K562 (cell line): ENCODE results near the gene PRPF38A. TPM values are rescaled to one million over a fixed set of nuclear protein-coding genes. Genes with fewer than 3 reads are reported as not detected.

Source experiments
- CBFA2T3 ChIP-seq: fragments of 450-650 bp; IDR thresholded peaks from 2 replicates; pipeline ENCODE4 v1.6.1; 2017
- CEBPB ChIP-seq: fragments of 450-650 bp; IDR thresholded peaks from 2 replicates; pipeline ENCODE4 v1.6.1; 2016; ENCODE audit warnings: missing genetic modification characterization, missing compliant biosample characterization
- NELFE ChIP-seq: IDR thresholded peaks from 2 replicates; pipeline ENCODE4 v1.6.1; 2011; ENCODE audit warnings: mild to moderate bottlenecking; ENCODE audit not compliant: insufficient read depth, insufficient read length
- NRF1 ChIP-seq, 2 experiments: fragments of 450-650 bp; IDR thresholded peaks in 1 of 2; conservative IDR thresholded peaks in 1 of 2; 2 replicates each; pipeline ENCODE4 v1.6.1; 2014; ENCODE audit warnings: mild to moderate bottlenecking in 2 of 2
- PHB2 ChIP-seq: fragments of 450-650 bp; IDR thresholded peaks from 2 replicates; pipeline ENCODE4 v1.6.1; 2017; ENCODE audit warnings: low read depth
- PHTF2 ChIP-seq: fragments of 250-450 bp; sonication (Bioruptor Pico); IDR thresholded peaks from 2 replicates; pipeline ENCODE4 v1.5.0; 2021; ENCODE audit warnings: mild to moderate bottlenecking
- POLR2AphosphoS5 ChIP-seq: IDR thresholded peaks from 2 replicates; pipeline ENCODE4 v1.6.1; 2011; ENCODE audit warnings: mild to moderate bottlenecking, low read depth, low read length, moderate library complexity; ENCODE audit not compliant: control insufficient read depth, insufficient read depth
- PRPF4 ChIP-seq: fragments of 200-400 bp; formaldehyde crosslinking; IDR thresholded peaks from one replicate; pipeline ENCODE4 v1.6.1; 2017; ENCODE audit warnings: low read length, low read depth, mild to moderate bottlenecking; ENCODE audit not compliant: insufficient read depth, poor library complexity, severe bottlenecking
- RCOR1 ChIP-seq, 2 experiments: IDR thresholded peaks; 2 replicates each; pipeline ENCODE4 v1.6.1; 2012; ENCODE audit warnings: low read depth in 2 of 2, low read length in 2 of 2, borderline replicate concordance in 1 of 2, improper control_type of control experiment in 1 of 2
- RERE ChIP-seq: sonication (generic); formaldehyde crosslinking; IDR thresholded peaks from 2 replicates; pipeline ENCODE4 v1.8.0; 2023; ENCODE audit warnings: missing genetic modification reagents, mild to moderate bottlenecking, borderline replicate concordance
- SREBF1 ChIP-seq: fragments of 150-350 bp; IDR thresholded peaks from 2 replicates; pipeline ENCODE4 v1.6.1; 2014; ENCODE audit warnings: antibody characterized with exemption, low read depth, low read length, borderline replicate concordance
- TEAD4 ChIP-seq, 2 experiments: sonication (generic) in 1 of 2; formaldehyde crosslinking in 1 of 2; IDR thresholded peaks; 2 replicates each; pipeline versions ENCODE4 v1.6.1 to v1.8.0; 2012 to 2022; ENCODE audit warnings: borderline replicate concordance in 1 of 2, inconsistent platforms in 1 of 2, low read length in 1 of 2, mild to moderate bottlenecking in 1 of 2, missing genetic modification reagents in 1 of 2
- ZNF696 ChIP-seq: fragments of 250-450 bp; sonication (Bioruptor Pico); conservative IDR thresholded peaks from 2 replicates; pipeline ENCODE4 v1.4.0; 2020; ENCODE audit warnings: mild to moderate bottlenecking, moderate library complexity
- ZNF707 ChIP-seq: fragments of 250-450 bp; sonication (Bioruptor Pico); conservative IDR thresholded peaks from 2 replicates; pipeline ENCODE4 v1.8.0; 2022; ENCODE audit warnings: inconsistent platforms, mild to moderate bottlenecking, moderate library complexity
- ZNF76 ChIP-seq: fragments of 250-450 bp; sonication (Bioruptor Pico); IDR thresholded peaks from 2 replicates; pipeline ENCODE4 v1.4.0; 2020; ENCODE audit warnings: mild to moderate bottlenecking, moderate library complexity, borderline replicate concordance
- polyA plus RNA-seq, 8 experiments: library from polyadenylated mRNA; depleted of rRNA in 4 of 8; stranded (reverse) in 5 of 8; unstranded in 3 of 8; fragments of >200 nt; fragmentation: Nextera tagmentation in 2 of 8; fragmentation: Illumina TruSeq in 1 of 8; extraction: Ambion mirVana in 2 of 8; extraction: Trizol in 1 of 8; gene quantifications; 2 replicates each; pipeline versions ENCODE4 v1.2.1 to v1.2.3, GENCODE V29; 2011 to 2014; ENCODE audit warnings: inconsistent platforms in 1 of 8, missing spikeins in 1 of 8
- total RNA-seq, 7 experiments: library from RNA; depleted of rRNA in 6 of 7; stranded (reverse); fragments of >200 nt in 6 of 7; fragmentation: Illumina TruSeq in 2 of 7; extraction: Trizol in 2 of 7; gene quantifications; 2 replicates each; pipeline versions ENCODE4 v1.2.1 to v1.2.3, GENCODE V29; 2011 to 2021; ENCODE audit warnings: low replicate concordance in 1 of 7
- TF ChIP-seq, protein P1 (sequence below), 3 experiments: fragments of 200-800 bp in 1 of 3; sonication (Bioruptor generic) in 1 of 3; sonication (generic) in 1 of 3; formaldehyde crosslinking in 1 of 3; IDR thresholded peaks; 2 replicates each; pipeline versions ENCODE4 v1.6.1 to v1.8.0; 2016 to 2022; ENCODE audit warnings: mild to moderate bottlenecking in 2 of 3, missing compliant biosample characterization in 2 of 3, missing genetic modification characterization in 2 of 3, missing genetic modification reagents in 1 of 3
- TF ChIP-seq, protein P2 (sequence below): fragments of 450-650 bp; IDR thresholded peaks from 2 replicates; pipeline ENCODE4 v1.6.1; 2014; ENCODE audit warnings: low read depth, mild to moderate bottlenecking, moderate library complexity, borderline replicate concordance
- TF ChIP-seq, protein P3 (sequence below): fragments of 250-450 bp; sonication (Bioruptor Pico); IDR thresholded peaks from 2 replicates; pipeline ENCODE4 v1.8.0; 2021; ENCODE audit warnings: mild to moderate bottlenecking, moderate library complexity

PRPF38A gene
- total and polyA plus RNA-seq, 9 of the 15 experiments (the other 6 are each of a cell fraction or from before 2014, with no cell fraction given), result 53.6 to 198 (median 89.2) TPM

- TF ChIP-seq, protein P1, sequence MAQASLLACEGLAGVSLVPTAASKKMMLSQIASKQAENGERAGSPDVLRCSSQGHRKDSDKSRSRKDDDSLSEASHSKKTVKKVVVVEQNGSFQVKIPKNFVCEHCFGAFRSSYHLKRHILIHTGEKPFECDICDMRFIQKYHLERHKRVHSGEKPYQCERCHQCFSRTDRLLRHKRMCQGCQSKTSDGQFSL (CRISPR knock-in tag; IDR thresholded peaks at IDR 0.05), result no peak
- TF ChIP-seq, protein P1 (tag; IDR thresholded peaks at IDR 0.05), result no peak
- TF ChIP-seq, protein P2, sequence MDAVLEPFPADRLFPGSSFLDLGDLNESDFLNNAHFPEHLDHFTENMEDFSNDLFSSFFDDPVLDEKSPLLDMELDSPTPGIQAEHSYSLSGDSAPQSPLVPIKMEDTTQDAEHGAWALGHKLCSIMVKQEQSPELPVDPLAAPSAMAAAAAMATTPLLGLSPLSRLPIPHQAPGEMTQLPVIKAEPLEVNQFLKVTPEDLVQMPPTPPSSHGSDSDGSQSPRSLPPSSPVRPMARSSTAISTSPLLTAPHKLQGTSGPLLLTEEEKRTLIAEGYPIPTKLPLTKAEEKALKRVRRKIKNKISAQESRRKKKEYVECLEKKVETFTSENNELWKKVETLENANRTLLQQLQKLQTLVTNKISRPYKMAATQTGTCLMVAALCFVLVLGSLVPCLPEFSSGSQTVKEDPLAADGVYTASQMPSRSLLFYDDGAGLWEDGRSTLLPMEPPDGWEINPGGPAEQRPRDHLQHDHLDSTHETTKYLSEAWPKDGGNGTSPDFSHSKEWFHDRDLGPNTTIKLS, result peak; percentile 86
- TF ChIP-seq PHTF2 (CRISPR knock-in tag) (no peak), PHB2 (no peak), ZNF76 (CRISPR knock-in tag) (no peak), RCOR1 (IDR thresholded peaks at IDR 0.05; ENCODE audit: borderline replicate concordance in 1 of 2, low read depth in 2 of 2, low read length in 2 of 2) (peak in 1 of 2 experiments; percentile 80; a peak in 2 of 4 replicates), ZNF707 (no peak), SREBF1 (no peak), PRPF4 (no peak), NRF1 (conservative IDR thresholded peaks at IDR 0.05 in 1 of 2, IDR thresholded peaks at IDR 0.05 in 1 of 2) (no peak), POLR2AphosphoS5 (no peak), CBFA2T3 (no peak), ZNF696 (CRISPR knock-in tag) (no peak), NELFE (no peak), RERE (CRISPR knock-in tag) (no peak), TEAD4 (IDR thresholded peaks at IDR 0.05; ENCODE audit: low read length) (peak; percentile 17; the same call in 1 of the 2 replicates), TEAD4 (CRISPR knock-in tag; IDR thresholded peaks at IDR 0.05; ENCODE audit: borderline replicate concordance) (no peak), CEBPB (tag) (no peak)
- TF ChIP-seq, protein P3, sequence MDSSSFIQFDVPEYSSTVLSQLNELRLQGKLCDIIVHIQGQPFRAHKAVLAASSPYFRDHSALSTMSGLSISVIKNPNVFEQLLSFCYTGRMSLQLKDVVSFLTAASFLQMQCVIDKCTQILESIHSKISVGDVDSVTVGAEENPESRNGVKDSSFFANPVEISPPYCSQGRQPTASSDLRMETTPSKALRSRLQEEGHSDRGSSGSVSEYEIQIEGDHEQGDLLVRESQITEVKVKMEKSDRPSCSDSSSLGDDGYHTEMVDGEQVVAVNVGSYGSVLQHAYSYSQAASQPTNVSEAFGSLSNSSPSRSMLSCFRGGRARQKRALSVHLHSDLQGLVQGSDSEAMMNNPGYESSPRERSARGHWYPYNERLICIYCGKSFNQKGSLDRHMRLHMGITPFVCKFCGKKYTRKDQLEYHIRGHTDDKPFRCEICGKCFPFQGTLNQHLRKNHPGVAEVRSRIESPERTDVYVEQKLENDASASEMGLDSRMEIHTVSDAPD, result no peak
Observed at GRCh38 chr1:52403566-52404115, 761 bp upstream of the PRPF38A start (continued).
